ENCODE data around the gene OOSP1.

Gene OOSP1

DNA sequence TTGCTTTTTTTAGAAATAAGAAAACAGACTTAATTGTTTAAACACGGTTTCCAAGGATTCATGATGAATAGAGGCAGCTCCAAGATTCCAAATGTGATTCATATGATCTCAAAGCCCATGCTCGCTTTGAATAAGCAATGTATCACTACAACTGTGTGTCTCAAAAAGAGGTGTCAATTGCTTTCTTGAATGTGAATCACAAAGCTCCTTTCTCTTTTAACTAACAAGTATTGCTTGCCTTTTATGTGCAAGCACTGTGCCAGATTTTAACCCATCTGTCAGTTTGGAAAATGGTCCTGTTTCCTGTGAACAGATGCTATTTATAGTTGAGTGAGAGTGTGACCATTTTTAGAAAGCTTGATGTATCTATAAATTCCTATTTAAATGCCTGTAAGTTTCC lies 6.5 kb downstream of the OOSP1 start:
- Histone ChIP-seq H3K36me3 (no peaks in the 10 kb centered on the region), H3K4me1 (ENCODE audit: control insufficient read depth in 1 of 2, insufficient read depth in 1 of 2, low read depth in 1 of 2, low read length in 1 of 2) (peaks cover 0 to 4% of the 10 kb centered on the region in 2 experiments), H3K27ac (no peak overlapping the region), H3K4me3 (ENCODE audit: low read depth in 1 of 2, low read length in 1 of 2) (no peak overlapping the region), H3K9me3 (no peaks in the 10 kb centered on the region), H3K27me3 (no peaks in the 10 kb centered on the region)
- TF ChIP-seq, protein P1, sequence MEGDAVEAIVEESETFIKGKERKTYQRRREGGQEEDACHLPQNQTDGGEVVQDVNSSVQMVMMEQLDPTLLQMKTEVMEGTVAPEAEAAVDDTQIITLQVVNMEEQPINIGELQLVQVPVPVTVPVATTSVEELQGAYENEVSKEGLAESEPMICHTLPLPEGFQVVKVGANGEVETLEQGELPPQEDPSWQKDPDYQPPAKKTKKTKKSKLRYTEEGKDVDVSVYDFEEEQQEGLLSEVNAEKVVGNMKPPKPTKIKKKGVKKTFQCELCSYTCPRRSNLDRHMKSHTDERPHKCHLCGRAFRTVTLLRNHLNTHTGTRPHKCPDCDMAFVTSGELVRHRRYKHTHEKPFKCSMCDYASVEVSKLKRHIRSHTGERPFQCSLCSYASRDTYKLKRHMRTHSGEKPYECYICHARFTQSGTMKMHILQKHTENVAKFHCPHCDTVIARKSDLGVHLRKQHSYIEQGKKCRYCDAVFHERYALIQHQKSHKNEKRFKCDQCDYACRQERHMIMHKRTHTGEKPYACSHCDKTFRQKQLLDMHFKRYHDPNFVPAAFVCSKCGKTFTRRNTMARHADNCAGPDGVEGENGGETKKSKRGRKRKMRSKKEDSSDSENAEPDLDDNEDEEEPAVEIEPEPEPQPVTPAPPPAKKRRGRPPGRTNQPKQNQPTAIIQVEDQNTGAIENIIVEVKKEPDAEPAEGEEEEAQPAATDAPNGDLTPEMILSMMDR (IDR thresholded peaks at IDR 0.05) = no peak

DNA sequence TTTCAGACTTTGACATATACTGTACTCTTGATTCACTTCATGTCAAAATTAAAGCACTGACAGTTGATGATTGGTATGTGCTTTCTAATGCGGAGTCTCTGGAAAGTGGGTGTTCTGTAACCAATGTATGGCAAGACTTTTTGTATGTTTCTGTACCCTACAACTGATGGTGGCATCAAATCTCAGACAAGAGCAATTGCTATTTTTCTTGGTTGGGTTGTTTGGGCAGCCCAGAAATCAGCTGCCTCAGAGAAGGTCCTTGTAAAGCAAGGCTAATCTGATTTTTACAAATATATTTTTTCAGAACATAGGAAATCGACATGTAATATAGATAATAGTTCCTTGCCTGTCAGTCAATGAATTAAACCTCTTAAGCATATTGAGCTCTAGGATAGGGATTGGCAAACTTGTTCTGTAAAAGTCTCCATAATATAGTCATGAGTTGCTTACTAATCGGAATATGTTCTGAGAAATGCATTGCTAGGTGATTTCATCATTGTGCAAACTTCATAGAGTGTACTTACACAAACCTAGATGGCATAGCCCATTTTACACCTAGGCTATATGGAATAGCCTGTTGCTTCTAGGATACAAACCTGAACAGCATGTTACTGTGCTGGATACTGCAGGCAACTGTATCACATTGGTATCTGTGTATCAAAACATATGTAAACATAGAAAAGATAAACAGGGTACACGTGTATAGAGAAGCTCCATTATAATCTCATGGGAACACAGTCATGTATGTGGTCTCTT lies 15.4 kb downstream of the OOSP1 start:
- TF ChIP-seq, protein P1 (IDR thresholded peaks at IDR 0.05) = no peak
- H3K4me1 ChIP-seq (ENCODE audit: control insufficient read depth in 1 of 2, insufficient read depth in 1 of 2, low read depth in 1 of 2, low read length in 1 of 2) = no peaks in the 10 kb centered on the region
- H3K36me3 ChIP-seq = no peaks in the 10 kb centered on the region
- no peak overlapping the region for H3K27ac ChIP-seq
- no peaks in the 10 kb centered on the region for H3K27me3 ChIP-seq
- H3K4me3 ChIP-seq (ENCODE audit: low read depth in 1 of 2, low read length in 1 of 2) = no peak overlapping the region
- H3K9me3 ChIP-seq = no peaks in the 10 kb centered on the region

DNA sequence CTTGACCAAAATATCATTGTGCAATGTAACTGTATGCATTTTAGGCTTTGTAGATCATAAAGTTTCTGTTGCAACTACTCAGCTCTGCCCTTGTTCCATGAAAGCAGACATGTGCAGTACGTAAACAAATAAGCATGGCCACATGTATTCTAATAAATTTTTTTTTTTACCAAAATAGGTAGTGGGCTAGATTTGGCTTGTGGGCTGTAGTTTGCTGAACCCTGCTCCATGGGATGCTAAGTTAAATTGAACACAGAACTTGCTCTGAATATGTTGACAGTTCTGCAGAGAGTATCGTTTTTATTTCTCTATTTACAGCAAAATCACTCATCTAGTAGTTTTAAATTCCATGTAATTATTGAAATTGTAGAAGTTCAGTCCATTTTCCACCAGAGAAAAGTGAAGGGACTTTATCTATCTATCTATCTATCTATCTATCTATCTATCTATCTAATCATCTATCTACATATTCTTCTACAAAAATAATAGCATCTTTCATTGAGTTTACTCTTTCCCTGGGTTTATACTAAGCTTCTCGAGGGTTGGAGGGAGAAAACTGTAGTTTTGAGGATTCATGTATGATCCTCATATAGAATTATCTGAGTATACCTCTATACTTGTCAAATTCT lies 16.1 kb downstream of the OOSP1 start:
- TF ChIP-seq, protein P1 (IDR thresholded peaks at IDR 0.05) = no peak
- Histone ChIP-seq H3K36me3 (no peaks in the 10 kb centered on the region), H3K27ac (no peak overlapping the region)

DNA sequence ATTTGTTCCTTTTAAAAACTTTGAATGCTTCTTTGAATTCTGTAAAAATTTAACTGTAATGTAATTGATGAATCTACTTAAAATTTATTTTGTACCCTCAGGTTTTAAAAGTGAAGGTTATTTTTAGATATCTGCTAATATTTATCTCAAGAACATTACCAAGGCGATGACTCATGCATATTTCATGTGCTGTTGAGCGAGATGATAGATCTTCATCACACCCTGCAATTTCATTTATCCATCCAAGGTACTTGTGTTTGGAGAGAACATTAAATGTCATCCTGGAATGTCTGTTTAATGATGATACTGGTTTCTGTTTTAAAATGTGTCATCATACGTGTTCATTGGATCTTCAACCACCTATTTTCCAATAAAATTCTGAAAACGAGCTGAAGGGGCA lies 18.9 kb downstream of the OOSP1 start:
- Histone ChIP-seq H3K4me1 (ENCODE audit: control insufficient read depth in 1 of 2, insufficient read depth in 1 of 2, low read depth in 1 of 2, low read length in 1 of 2) (no peaks in the 10 kb centered on the region), H3K27ac (no peak overlapping the region), H3K27me3 (no peaks in the 10 kb centered on the region), H3K4me3 (ENCODE audit: low read depth in 1 of 2, low read length in 1 of 2) (no peak overlapping the region), H3K36me3 (no peaks in the 10 kb centered on the region), H3K9me3 (no peaks in the 10 kb centered on the region)
- TF ChIP-seq, protein P1 (IDR thresholded peaks at IDR 0.05) = no peak

More for the DNA sequence above, 16.1 kb downstream of the OOSP1 start:
- Histone ChIP-seq H3K27me3 (no peaks in the 10 kb centered on the region), H3K4me1 (ENCODE audit: control insufficient read depth in 1 of 2, insufficient read depth in 1 of 2, low read depth in 1 of 2, low read length in 1 of 2) (no peaks in the 10 kb centered on the region), H3K4me3 (ENCODE audit: low read depth in 1 of 2, low read length in 1 of 2) (no peak overlapping the region), H3K9me3 (no peaks in the 10 kb centered on the region)

DNA sequence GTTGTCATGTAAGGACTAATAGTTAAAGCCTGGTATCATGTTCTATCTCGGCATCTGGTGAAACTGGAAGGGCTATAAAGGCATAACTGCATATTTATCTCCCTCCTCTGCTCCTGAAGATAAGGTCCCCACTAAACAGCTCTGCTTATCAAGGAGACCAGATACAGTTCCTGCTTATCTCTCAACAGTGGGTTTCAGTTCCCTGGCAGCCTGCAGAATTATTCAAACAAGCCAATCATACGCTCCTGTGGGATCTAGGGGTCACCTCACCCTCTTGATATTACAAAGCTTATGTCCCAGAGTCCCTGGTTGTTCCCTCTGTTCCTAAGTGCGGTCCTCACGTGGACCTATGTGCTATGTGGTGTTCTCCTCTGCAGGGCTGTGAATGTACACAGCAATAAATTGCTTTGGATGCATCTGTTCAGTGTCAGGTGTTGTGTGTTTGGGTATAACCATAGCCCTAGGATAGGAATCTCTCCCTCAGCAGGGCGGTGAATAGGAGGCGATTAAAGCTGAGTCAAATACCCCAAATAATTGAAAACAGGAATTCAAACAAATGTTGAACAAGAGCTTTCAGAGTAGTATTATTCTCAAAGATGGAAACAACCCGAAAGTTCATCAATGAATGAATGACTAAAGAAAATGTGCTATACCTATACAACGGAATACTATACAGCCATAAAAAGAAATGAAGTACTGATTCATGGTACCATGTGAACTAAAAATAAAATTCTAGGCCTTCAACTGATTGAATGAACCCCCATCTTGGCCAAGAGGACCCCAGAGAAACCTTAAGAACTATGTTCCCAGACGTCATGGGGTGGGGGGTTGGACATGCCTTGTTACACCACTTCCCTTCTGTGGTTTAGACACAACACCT lies 22.5 kb downstream of the OOSP1 start:
- no peaks in the 10 kb centered on the region for H3K36me3 ChIP-seq
- no peak overlapping the region for H3K4me3 ChIP-seq (ENCODE audit: low read depth in 1 of 2, low read length in 1 of 2)
- no peak overlapping the region for H3K27ac ChIP-seq
- TF ChIP-seq, protein P1 (IDR thresholded peaks at IDR 0.05) = no peak
- H3K4me1 ChIP-seq (ENCODE audit: control insufficient read depth in 1 of 2, insufficient read depth in 1 of 2, low read depth in 1 of 2, low read length in 1 of 2) = no peaks in the 10 kb centered on the region
- H3K9me3 ChIP-seq = no peaks in the 10 kb centered on the region
- no peaks in the 10 kb centered on the region for H3K27me3 ChIP-seq
